B cell (primary cell): ENCODE data around the gene LMX1B.

Source experiments
- CTCF ChIP-seq: fragments of 200-600 bp; IDR thresholded peaks from one replicate; pipeline ENCODE4 v1.8.0; 2022; ENCODE audit warnings: antibody characterized with exemption, mild to moderate bottlenecking
- EZH2 ChIP-seq: IDR thresholded peaks from 2 replicates; pipeline ENCODE4 v1.6.1; 2012; ENCODE audit warnings: borderline replicate concordance, low read depth, mild to moderate bottlenecking, moderate library complexity, low read length; ENCODE audit not compliant: insufficient read depth, poor library complexity, severe bottlenecking

GRCh38 chr9:126641118-126641851 is 27.6 kb downstream of the LMX1B start:
- TF ChIP-seq CTCF (no peak), EZH2 (no peak)
